ENCODE data around the gene OR4X2.
A peak's percentile ranks its signal among the peaks of the same experiment; 100 is the strongest.
"Not testable (repeated sequence)": the region's sequence is repeated elsewhere in the genome, so short reads cannot be mapped to it uniquely, and the experiment has no call there.

OR4X2 gene, protein sequence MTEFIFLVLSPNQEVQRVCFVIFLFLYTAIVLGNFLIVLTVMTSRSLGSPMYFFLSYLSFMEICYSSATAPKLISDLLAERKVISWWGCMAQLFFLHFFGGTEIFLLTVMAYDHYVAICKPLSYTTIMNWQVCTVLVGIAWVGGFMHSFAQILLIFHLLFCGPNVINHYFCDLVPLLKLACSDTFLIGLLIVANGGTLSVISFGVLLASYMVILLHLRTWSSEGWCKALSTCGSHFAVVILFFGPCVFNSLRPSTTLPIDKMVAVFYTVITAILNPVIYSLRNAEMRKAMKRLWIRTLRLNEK

DNA sequence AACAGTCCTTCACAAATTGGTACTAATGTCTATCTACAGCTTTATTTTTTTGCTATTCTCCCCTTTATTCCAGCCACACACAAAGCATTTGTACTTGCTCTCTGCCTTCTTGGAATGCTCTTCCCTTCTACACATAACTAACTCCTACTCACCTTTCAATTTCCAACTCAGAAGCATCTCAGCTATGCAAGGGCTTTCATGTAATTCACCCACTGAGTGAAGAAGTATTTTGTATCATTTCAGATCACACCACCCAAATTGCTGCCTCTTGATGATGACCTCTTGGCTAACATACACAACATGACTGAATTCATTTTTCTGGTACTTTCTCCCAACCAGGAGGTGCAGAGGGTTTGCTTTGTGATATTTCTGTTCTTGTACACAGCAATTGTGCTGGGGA, at the start of gene OR4X2:
Gene OR4X2, plus strand, starts transcription at position 301 of the 400 bp plus-strand sequence. Its CDS starts 0 bp downstream, at position 301.
- no peak for DNase-seq

DNA sequence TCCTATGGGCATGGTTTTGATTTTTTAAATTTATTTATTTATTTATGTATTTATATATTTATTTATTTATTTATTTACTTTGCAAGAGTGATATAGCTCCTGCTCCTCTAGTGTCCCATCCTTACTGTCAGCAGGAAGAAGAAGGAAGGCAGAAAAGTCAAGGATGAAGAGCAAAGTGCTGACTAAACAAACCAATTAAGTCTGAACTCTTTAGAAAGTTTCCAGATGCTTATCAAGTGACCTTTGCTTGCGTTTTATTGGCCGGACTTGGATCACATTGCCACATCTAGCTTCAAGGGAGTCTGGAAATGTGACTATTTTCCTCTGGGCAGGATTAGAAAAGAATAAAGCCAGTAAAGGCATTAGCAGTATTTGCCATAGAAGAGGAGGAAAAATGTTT, 37.0 kb upstream of the OR4X2 start:
- DNase-seq = no peak

DNA sequence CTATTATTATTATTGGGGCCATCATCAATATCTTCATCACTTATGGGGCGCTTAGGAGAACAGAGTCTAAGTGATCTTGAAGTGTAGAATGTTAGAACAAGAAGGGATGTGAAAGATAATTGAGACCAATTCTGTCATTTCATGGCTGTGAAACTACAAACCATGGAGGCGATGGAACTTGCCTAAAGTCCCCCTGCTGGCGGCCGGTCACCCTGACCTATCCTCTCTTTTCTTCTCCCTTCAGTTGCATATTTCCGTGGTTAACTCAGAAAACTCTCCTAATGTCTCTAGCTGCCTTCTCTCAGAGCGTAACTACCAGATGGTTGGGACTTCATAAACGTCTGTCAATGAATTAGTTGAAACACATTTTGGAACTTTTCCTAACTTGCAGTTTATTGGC, 34.9 kb upstream of the OR4X2 start:
- DNase-seq = peak; percentile 7

DNA sequence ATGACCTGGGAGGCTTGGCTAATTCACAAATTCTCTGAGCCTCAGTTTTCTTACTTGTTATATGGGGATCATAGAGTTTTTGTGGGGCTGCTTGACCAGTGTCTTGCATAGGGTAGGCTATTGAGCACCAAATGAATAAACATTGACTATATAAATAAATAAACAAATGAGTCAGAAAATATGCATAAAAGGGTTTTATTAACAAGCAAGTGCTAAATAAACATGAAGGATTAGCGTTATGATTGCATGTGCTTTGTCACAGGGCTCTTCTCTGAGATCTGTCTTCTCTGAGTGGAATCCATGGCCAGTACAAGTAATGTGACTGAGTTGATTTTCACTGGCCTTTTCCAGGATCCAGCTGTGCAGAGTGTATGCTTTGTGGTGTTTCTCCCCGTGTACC, 28.4 kb upstream of the OR4X2 start, which contains the start of gene OR4B1:
Gene OR4B1, plus strand, starts transcription at position 301 of the 400 bp plus-strand sequence. Its CDS starts 0 bp downstream, at position 301.
- DNase-seq = no peak

DNA sequence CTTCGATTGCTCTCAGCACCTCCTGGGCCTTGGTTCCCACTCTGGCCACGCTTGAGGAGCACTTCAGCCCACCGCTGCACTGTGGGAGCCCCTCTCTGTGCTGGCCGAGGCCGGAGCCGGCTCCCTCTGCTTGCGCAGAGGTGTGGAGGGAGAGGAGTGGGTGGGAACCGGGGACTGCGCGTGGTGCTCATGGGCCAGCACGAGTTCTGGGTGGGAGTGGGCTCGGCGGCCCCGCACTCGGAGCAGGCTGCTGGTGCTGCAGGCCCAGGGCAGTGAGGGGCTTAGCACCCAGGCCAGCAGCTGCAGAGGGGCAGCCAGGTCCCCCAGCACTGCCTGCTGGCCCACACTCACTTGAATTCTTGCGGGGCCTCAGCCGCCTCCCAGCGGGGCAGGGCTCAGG, 16.1 kb upstream of the OR4X2 start:
- no peak for DNase-seq

DNA sequence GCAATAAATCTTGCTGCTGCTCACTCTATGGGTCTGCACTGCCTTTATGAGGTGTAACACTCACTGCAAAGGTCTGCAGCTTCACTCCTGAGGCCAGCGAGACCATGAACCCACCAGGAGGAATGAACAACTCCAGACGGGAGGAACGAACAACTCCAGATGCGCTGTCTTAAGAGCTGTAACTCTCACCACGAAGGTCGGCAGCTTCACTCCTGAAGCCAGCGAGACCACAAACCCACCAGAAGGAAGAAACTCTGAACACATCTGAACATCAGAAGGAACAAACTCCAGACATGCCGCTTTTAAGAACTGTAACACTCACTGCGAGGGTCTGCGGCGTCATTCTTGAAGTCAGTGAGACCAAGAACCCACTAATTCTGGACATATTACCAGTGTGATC, 14.8 kb upstream of the OR4X2 start:
- not testable (repeated sequence) for DNase-seq

DNA sequence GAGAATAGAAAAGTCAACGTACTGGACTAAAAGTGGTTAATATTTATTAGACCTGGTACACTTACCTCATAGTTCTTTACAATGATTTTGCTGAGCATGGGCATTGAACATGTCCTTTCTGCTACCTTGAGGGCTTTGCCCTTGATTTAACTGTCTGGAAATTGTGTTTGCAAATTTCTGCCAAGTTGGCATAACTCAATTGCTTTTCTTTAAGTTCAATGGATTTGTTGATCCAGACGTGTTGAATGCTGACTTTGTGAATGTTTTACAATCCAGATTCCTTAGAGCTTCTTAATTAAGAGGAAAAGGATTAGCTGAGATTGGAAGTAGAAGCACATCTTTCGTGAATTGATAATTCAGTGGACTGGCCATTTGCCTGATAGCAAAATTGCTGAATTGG, 7.2 kb upstream of the OR4X2 start:
- DNase-seq = no peak

DNA sequence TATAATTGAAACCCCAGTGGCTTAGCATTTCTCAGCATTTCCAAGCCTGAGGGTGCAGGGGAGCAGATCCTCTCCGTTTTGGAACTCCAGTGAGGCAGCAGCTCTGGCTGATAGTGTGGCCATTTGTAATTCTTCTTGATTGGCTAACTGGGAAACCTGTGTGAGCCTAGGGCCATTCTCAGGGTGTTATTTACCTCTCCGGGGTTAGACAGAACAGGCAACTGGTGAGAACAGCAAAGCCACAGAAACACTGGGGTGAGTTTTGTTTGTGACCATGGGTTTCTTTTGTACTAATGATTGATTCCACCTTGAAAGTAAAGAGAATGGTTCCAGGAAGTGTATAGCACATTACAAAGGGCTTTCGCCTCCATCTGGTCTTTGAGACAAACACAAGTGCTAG, 2.4 kb upstream of the OR4X2 start:
- no peak for DNase-seq

DNA sequence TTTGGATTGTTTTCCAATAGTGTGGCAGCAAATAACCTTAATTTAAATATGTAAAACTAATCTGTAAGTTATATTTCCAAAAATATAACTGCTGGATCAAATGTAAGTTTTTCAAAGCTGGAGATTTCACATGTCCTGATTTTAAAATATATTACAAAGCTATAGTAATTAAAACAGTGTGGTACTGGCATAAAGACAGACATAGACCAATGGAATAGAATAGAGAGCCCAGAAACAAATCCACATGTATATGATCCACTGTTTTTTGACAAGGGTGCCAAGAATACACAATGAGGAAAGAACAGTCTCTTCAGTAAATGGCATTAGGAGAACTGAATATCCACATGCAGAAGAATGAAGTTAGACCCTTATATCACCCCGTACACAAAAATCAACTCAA, 4.0 kb downstream of the OR4X2 start:
- DNase-seq = no peak

DNA sequence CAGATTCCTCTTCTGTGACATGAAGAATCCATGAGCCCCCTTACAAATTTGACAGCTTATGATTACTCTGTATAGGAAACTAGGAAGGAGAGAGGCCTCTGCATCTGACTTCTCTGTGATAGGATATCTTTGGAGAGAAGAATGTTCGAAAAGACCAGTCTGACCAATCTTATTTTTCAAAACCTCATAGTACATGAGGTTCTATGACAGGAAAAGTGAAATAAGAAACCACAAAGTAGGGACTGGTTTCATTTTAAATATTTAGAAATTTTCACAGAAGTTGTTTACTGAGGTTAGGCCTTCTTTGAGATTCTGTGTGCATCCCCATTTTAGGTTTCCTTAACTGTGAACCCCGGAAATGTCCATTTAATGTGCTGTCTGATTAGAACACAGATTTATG, 16.7 kb downstream of the OR4X2 start:
- no peak for DNase-seq

DNA sequence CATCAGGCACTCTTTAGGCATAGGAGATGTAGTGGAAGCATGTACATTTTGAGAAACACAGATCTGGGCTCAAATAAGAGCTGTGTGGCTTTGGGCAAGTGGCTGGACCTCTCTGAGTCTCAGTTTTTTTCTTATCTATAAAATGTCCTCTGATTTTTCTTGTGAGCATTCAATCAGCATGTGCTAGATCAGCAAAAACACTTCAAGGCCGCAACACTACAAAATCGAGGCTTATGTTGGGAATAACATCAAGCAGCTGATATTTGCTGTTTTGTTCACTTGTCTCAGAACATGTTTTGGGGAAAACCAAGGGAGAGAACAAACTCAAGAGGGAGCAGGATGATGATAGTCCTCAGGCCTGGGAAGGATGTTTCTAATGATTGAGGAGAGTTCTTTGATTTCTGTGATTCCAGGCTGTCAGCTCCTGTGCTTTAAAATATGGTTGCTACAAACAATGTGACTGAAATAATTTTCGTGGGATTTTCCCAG, 18.6 kb downstream of the OR4X2 start, which contains the start of gene OR4X1:
Gene OR4X1, plus strand, starts transcription at position 439 of the 489 bp plus-strand sequence. Its CDS starts 0 bp downstream, at position 439.
- no peak for DNase-seq

DNA sequence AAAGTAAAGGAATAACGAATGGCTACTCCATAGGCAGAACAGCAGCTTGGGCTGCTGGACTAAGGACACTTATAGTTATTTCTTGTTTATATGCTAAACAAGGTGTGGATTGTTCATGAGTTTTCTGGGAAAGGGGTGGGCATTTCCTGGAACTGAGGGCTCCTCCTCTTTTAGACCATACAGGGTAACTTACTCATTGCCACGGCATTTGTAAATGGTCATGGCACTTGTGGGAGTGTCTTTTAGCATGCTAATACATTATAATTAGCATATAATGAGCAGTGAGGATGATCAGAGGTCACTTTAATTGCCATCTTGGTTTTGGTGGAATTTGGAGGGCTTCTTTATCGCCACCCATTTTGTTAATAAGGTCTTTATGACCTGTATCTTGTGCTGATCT, 25.7 kb downstream of the OR4X2 start:
- DNase-seq = no peak

DNA sequence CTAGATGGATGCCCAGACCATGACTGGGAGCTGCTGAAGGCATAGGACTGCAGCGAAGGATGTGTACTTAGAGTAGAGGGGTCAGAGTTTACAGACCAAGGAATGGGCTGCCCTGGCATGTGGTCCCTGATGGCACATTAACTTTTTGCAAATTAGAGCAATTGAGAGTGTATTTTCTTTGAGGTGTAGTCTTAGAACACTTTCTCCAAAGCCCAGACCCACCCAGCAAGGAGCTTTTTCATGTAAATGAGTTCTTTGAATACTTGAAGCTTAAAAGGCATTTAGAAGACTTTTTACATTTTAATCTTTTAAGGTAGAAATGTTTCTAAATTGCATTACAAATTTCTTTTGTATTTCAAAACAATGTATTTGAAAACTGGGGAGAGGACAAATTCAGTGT, 27.7 kb downstream of the OR4X2 start:
- no peak for DNase-seq
